Activated T-cell treated with anti-CD3 and anti-CD28 coated beads, Interleukin-2, amount 50 U/mL, for 24 hours (primary cell): Measurements from ENCODE around the gene ALOXE3.
"Not testable (repeated sequence)": the region's sequence is repeated elsewhere in the genome, so short reads cannot be mapped to it uniquely, and the experiment has no call there.

ENCODE experiments used
- DNase-seq: peaks from one replicate; pipeline ENCODE4 v3.0.0-alpha.2; 2020
- H3K27ac Mint-ChIP-seq: 2 replicates; pipeline ENCODE4 v1.8.0; 2020; ENCODE audit warnings: mild to moderate bottlenecking, mixed read lengths
- H3K27me3 Mint-ChIP-seq: 2 replicates; pipeline ENCODE4 v1.8.0; 2020; ENCODE audit warnings: mixed read lengths
- H3K36me3 Mint-ChIP-seq: 2 replicates; pipeline ENCODE4 v1.8.0; 2020; ENCODE audit warnings: low read depth, mixed read lengths
- H3K4me1 Mint-ChIP-seq: 2 replicates; pipeline ENCODE4 v1.8.0; 2020; ENCODE audit warnings: low read depth, mixed read lengths
- H3K4me3 Mint-ChIP-seq: 2 replicates; pipeline ENCODE4 v1.8.0; 2020; ENCODE audit warnings: mild to moderate bottlenecking, moderate library complexity, mixed read lengths
- H3K9me3 Mint-ChIP-seq: 2 replicates; pipeline ENCODE4 v1.8.0; 2020; ENCODE audit warnings: mixed read lengths

ALOXE3 gene

DNA sequence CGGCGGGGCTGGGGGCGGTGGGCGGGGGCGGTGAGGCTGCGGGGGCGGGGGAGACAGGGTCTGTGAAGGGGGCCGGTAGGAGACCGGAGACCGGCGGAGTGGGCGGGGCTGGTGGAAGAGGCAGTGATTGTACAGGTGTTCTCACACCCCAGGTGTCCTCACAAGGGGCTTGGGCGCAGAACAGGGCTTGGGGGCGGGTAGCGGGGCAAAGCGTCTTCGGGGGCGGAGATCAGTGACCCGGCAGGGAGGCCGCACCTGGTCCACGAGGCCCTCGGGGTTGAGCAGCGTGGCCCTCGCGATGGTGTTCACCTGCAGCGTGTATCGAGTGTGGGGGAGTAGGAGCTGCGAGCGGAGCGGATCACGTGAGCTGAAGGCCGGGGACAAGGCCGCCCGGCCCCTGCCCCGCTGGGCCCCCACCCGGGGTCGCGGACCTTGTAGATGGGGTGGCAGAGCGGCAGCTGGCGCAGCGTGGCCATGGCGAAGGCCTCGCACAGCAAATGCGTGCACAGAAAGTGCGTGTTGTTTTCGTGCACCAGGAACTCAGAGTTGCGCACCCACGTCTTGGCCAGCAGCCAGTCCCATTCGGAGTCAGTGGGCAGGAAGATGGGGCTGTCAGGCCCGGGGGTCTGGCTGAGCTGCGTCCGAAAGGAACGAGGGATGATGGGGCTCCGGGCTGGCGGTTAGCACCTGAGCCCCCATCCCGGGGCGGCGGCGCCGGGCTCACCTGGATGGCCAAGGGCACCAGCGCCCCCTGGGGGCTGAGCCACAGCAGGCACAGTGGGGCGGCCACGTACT lies 8.5 kb downstream of the ALOXE3 start:
- peak; percentile 87 for DNase-seq
- Mint-ChIP-seq H3K4me1 (peaks cover 6% of the 10 kb centered on the region), H3K27ac (no peak overlapping the region), H3K36me3 (no peaks in the 10 kb centered on the region), H3K9me3 (no peaks in the 10 kb centered on the region), H3K27me3 (peaks cover 31% of the 10 kb centered on the region), H3K4me3 (peak overlapping the region; percentile 56)

DNA sequence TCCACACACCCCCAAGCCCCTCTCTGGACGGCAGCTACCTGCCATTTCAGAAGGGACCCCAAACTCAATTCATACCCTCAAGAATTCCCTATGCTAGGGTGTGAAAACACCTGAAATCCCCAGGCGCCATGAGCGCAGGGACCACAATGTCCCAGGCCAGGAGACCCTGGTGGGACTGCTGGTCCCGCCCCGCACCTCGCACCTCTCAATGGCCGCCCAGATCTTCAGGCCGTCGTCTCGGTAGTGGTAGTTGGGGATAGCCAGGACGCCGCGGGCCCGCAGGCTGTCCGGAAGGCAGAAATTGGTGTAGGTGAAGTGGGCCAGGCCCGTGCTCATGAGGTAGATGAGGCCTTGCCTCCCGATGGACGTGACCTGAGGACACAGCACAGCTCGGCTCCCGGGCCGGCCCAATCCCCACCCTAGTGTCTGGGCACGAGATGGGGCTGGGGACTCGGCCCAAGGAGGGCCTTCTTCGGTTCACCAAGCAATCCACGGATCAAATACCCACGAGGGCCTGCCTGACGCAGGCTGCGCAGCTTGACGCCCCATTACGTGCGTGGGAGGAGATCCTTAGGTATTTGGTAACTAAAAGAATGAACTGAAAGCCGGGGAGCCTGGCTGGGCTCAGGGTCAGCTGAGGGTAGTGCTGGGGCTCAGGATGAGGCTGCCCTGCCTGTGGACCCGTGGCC lies 9.2 kb downstream of the ALOXE3 start:
- DNase-seq: no peak
- H3K4me3 Mint-ChIP-seq: no peak overlapping the region
- peaks cover 6% of the 10 kb centered on the region for H3K4me1 Mint-ChIP-seq
- peaks cover 24% of the 10 kb centered on the region for H3K27me3 Mint-ChIP-seq
- no peak overlapping the region for H3K27ac Mint-ChIP-seq
- no peaks in the 10 kb centered on the region for H3K9me3 Mint-ChIP-seq
- no peaks in the 10 kb centered on the region for H3K36me3 Mint-ChIP-seq

DNA sequence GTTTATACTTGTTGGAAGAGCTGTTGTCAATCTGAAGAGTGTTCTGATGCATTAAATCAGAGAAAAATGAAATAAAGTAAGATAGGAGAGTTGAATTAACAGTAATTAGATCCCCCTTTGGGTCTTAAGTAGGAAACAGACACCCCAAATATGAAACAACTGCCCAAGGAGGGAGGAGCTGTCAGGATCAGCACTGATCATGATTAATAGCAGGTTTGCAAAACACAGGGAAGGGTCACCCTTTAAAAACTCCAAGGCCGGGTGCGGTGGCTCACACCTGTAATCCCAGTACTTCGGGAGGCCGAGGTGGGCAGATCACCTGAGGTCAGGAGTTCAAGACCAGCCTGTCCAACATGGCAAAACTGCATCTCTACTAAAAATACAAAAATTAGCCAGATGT lies 11.3 kb downstream of the ALOXE3 start:
- H3K27ac Mint-ChIP-seq, H3K4me1 Mint-ChIP-seq, H3K27me3 Mint-ChIP-seq, H3K36me3 Mint-ChIP-seq, DNase-seq, H3K4me3 Mint-ChIP-seq, H3K9me3 Mint-ChIP-seq: not testable (repeated sequence)

DNA sequence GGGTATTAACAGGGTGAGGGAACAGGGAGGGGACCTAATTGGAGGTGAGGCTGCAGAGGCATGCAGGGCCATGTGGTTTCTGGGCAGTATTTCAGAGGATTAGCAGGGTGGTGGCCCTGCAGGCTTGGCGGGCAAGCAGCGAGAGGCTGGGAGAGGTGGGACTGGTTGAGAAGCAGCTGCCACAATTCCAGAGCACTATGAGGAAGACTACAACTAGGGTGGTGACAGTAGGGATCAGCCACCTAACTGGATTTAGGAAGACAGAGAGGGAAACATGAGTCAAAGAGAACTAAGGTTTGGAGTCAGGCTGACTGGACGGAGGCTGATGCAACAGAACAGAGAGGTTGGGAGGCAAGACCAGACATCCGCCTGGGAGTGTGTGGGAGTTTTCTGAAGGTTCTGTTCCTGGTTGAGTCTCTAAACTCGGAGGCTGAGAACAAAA lies 12.3 kb downstream of the ALOXE3 start:
- no peaks in the 10 kb centered on the region for H3K9me3 Mint-ChIP-seq
- no peak for DNase-seq
- no peak overlapping the region for H3K4me3 Mint-ChIP-seq
- no peaks in the 10 kb centered on the region for H3K36me3 Mint-ChIP-seq
- peak overlapping the region; percentile 4 for H3K27ac Mint-ChIP-seq
- H3K4me1 Mint-ChIP-seq: peaks cover 6% of the 10 kb centered on the region
- H3K27me3 Mint-ChIP-seq: peaks cover under 1% of the 10 kb centered on the region

DNA sequence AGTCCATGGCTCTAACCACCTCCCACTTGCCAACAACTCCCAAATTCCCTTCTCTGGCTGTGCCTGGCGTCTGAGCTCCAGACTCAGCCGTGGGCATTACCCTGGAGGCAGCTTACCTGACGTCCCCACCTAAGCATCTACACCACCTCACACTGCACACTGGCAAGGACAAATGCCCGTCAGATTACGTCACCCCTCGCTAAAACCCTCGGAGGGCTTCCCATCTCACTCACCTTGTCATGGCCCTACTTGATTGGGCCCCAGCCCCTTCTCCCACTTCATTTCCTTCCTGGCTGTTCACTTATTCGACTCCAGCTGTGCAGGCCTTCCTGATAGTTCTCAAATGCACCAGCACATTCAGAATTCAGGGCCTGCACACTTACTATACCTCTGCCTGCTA lies 13.4 kb downstream of the ALOXE3 start:
- no peaks in the 10 kb centered on the region for H3K27me3 Mint-ChIP-seq
- DNase-seq: no peak
- H3K9me3 Mint-ChIP-seq: no peaks in the 10 kb centered on the region
- no peaks in the 10 kb centered on the region for H3K36me3 Mint-ChIP-seq
- no peak overlapping the region for H3K4me3 Mint-ChIP-seq
- H3K4me1 Mint-ChIP-seq: peaks cover 3% of the 10 kb centered on the region
- no peak overlapping the region for H3K27ac Mint-ChIP-seq

DNA sequence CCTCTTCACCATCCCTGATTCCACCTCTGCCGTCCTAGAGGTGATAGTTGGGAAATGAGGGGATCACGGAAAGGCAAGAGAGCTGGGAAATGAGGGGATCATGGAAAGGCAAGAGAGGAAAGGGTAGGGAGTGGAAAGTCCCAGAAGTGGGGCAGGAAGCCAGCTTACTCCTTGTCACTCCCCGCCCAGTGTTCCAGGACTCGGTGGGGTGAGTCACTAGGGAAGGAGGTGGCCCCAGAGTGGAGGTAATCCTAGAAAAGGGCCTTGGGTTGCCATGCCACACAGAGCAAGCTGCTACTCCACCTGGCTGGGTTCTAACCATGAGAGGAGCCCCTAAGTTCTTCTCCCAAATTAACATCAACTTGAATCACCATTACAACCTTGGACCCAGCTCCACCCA lies 14.8 kb downstream of the ALOXE3 start:
- H3K27me3 Mint-ChIP-seq: no peaks in the 10 kb centered on the region
- H3K36me3 Mint-ChIP-seq: no peaks in the 10 kb centered on the region
- no peak overlapping the region for H3K27ac Mint-ChIP-seq
- DNase-seq: no peak
- H3K9me3 Mint-ChIP-seq: no peaks in the 10 kb centered on the region
- H3K4me1 Mint-ChIP-seq: no peaks in the 10 kb centered on the region
- H3K4me3 Mint-ChIP-seq: no peak overlapping the region

DNA sequence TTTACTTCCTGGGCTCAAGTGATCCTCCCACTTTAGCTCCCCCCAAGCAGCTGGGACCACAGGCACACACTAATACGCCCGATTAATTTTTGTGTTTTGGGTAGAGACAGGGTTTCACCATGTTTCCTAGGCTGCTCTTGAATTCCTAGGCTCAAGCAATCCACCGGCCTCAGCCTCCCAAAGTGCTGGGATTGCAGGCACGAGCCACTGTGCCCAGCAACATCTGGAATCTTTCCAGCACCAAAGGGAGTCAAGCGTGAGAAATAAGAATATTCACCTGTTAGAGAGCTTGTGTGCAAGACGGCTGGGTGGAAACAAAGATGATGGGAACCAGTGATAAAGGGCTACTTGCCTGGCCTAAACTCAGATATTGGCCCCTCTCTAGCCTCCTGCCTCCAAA lies 16.6 kb downstream of the ALOXE3 start:
- Mint-ChIP-seq H3K27me3 (no peaks in the 10 kb centered on the region), H3K4me3 (no peak overlapping the region), H3K4me1 (no peaks in the 10 kb centered on the region), H3K27ac (no peak overlapping the region), H3K36me3 (no peaks in the 10 kb centered on the region), H3K9me3 (no peaks in the 10 kb centered on the region)
- DNase-seq: no peak

DNA sequence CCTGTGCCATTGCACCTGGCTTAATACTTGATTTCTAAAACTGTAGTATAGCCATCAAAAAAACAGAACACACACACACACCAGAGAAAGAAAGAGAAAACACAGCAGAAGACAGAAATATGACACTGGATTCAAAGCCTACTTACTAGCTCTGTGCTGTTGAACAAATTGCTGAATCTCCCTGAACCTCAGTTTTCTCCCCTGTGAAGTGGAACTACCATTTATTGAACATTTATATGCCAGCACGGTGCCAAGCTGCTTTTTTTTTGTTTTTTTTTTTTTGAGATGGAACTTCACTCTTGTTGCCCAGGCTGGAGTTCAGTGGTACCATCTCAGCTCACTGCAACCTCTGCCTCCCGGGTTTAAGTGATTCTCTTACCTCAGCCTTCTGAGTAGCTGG lies 17.6 kb downstream of the ALOXE3 start:
- Mint-ChIP-seq H3K4me3 (no peak overlapping the region), H3K9me3 (no peaks in the 10 kb centered on the region), H3K4me1 (no peaks in the 10 kb centered on the region), H3K27me3 (no peaks in the 10 kb centered on the region), H3K36me3 (no peaks in the 10 kb centered on the region), H3K27ac (no peak overlapping the region)
- DNase-seq: no peak

DNA sequence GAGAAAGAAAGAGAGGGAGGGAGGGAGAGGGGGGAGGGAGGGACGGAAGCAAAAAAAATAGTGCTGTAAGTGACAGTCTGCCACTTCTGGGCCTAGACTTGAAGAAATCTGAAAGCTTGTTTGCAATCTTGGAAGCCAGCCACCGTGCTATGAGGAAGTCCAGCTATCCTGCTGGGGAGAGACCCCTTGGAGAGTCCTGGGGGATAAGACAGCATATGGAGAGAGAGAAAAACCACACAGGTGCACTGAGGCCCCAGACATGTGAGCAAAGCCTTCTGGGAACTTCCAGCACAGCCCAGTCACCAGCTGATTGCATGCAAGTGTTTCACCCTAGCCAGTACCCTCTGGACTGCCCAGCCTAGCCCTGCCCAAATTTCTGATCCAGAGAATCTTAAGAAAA lies 18.2 kb downstream of the ALOXE3 start:
- DNase-seq: no peak
- Mint-ChIP-seq H3K4me1 (no peaks in the 10 kb centered on the region), H3K27me3 (no peaks in the 10 kb centered on the region), H3K27ac (no peak overlapping the region), H3K36me3 (no peaks in the 10 kb centered on the region), H3K4me3 (no peak overlapping the region), H3K9me3 (no peaks in the 10 kb centered on the region)

DNA sequence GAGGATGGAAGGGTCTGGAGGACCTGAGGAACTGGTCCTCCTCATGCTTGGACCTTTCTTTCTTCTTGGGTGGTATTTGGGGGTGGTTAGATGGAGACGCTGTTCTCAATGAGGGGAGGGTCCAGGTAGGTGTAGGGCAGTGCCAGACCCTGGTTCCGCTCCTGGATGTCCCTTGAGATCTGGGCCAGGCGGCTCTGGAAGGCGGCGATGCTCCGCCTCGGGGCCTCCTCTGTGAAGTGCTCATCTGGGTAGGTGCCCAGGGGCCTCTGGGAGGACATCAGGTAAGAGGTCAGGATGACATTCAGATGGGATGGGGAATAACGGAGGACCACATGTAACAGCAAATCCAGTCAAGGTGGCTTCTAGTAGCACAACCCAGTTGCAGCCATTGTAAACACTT lies 21.8 kb downstream of the ALOXE3 start:
- no peak for DNase-seq
- Mint-ChIP-seq H3K36me3 (no peaks in the 10 kb centered on the region), H3K4me3 (no peak overlapping the region), H3K9me3 (no peaks in the 10 kb centered on the region), H3K27ac (no peak overlapping the region), H3K4me1 (peaks cover 8% of the 10 kb centered on the region), H3K27me3 (peaks cover 9% of the 10 kb centered on the region)

DNA sequence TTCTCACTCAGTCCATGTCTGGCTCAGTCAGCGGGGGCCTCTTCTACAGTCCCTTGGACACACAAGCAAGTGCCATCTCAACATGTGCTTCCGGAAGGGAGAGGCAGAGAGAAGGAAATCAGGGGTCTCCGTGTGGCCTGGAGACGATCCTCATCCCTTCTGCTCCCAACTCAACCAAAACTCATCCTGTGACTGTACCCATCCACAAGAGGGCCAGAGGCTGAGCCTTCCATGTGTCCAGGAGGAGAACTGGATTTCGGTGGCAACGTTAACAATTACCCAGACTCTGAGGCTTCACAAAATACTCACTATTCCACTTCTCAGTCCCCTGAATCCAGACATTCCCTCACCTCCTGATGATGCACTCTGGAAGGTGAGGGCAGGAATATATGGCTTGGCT lies 23.0 kb downstream of the ALOXE3 start:
- Mint-ChIP-seq H3K27me3 (peaks cover 18% of the 10 kb centered on the region), H3K4me1 (peaks cover 8% of the 10 kb centered on the region), H3K27ac (no peak overlapping the region), H3K9me3 (no peaks in the 10 kb centered on the region), H3K36me3 (no peaks in the 10 kb centered on the region), H3K4me3 (no peak overlapping the region)
- DNase-seq: no peak

DNA sequence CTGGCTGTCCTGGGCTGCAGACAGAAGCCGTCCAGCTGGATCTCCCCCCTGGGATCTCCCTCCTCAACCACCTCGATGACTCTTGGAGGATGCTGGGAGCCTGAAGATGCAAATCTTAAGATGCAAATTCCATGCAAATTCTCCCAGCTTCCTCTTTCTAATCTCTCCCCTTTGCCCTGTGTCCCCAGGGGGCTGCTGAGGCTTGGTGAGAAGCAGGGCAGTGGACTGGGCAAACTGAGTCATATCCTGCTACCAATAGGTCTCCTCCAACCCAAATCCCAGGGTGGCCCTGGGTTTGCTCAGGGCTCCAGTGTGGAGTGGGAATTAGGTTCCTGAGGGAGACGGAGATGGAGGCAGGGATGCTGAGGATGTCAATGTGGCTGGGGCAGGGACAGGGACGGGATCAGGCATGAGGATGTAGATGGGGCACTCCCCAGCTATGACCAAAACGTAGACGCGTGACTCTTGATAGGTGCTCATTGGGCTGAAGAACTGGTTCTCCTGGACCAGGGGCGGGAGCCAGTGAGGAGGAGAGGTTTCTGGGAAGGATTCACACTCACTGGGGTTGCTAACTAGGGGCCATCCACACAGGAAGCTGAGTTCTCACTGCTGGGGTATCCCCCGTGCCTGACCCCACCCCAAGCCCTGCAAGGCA lies 27.2 kb downstream of the ALOXE3 start:
- Mint-ChIP-seq H3K27me3 (peaks cover 37% of the 10 kb centered on the region), H3K4me1 (peaks cover 8% of the 10 kb centered on the region), H3K36me3 (no peaks in the 10 kb centered on the region), H3K4me3 (no peak overlapping the region), H3K9me3 (no peaks in the 10 kb centered on the region), H3K27ac (no peak overlapping the region)
- DNase-seq: no peak

DNA sequence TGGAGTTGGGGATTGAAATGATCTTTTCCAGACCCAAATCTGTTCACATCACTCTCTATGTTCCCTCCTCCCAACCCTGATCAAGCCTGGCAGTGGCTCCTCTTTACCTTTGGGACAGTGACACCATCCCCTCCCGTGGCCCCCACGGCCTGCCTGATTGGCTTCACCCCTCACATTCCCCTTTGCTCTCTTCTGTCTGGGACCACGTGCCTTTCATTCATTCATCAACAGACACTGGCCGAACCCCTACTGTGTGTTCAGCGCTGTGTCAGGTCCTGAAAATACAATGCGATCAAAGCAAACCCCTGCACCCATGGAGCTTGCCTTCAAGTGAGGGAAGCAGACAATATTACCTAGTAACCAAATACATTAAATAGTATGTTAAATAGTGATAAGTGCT lies 28.6 kb downstream of the ALOXE3 start:
- H3K27me3 Mint-ChIP-seq: peaks cover 40% of the 10 kb centered on the region
- peaks cover 6% of the 10 kb centered on the region for H3K4me1 Mint-ChIP-seq
- no peak overlapping the region for H3K27ac Mint-ChIP-seq
- H3K9me3 Mint-ChIP-seq: no peaks in the 10 kb centered on the region
- H3K4me3 Mint-ChIP-seq: no peak overlapping the region
- no peak for DNase-seq
- H3K36me3 Mint-ChIP-seq: no peaks in the 10 kb centered on the region

DNA sequence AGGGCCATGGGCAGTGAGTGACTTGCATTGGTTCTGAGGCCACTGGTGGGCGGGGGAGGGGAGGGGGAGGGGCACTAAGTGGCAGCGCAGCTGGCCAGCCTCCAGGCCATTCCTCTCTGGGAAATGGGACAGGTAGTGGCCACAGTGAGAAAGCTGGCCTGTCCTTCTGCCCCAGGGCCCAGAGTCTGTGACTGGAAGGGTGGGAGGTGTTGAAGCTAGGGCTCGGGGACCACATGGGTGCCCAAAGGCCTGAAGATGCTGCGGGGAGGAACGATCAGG lies 30.4 kb downstream of the ALOXE3 start:
- Mint-ChIP-seq H3K27ac (no peak overlapping the region), H3K4me3 (no peak overlapping the region), H3K27me3 (peaks cover 37% of the 10 kb centered on the region), H3K9me3 (no peaks in the 10 kb centered on the region), H3K4me1 (no peaks in the 10 kb centered on the region), H3K36me3 (no peaks in the 10 kb centered on the region)
- DNase-seq: no peak
